HL-60 (cell line): ENCODE measurements around the gene PPM1F.

Source experiments
- GABPA ChIP-seq: IDR thresholded peaks from 2 replicates; pipeline ENCODE4 v1.6.1; 2012; ENCODE audit warnings: low read depth
- POLR2AphosphoS5 ChIP-seq: IDR thresholded peaks from 2 replicates; pipeline ENCODE4 v1.6.1; 2012; ENCODE audit warnings: low read depth
- TF ChIP-seq, protein P1 (sequence below): IDR thresholded peaks from one replicate; pipeline ENCODE4 v1.5.1; 2011; ENCODE audit warnings: low read length, control low read depth, inconsistent platforms; ENCODE audit not compliant: insufficient read depth

DNA sequence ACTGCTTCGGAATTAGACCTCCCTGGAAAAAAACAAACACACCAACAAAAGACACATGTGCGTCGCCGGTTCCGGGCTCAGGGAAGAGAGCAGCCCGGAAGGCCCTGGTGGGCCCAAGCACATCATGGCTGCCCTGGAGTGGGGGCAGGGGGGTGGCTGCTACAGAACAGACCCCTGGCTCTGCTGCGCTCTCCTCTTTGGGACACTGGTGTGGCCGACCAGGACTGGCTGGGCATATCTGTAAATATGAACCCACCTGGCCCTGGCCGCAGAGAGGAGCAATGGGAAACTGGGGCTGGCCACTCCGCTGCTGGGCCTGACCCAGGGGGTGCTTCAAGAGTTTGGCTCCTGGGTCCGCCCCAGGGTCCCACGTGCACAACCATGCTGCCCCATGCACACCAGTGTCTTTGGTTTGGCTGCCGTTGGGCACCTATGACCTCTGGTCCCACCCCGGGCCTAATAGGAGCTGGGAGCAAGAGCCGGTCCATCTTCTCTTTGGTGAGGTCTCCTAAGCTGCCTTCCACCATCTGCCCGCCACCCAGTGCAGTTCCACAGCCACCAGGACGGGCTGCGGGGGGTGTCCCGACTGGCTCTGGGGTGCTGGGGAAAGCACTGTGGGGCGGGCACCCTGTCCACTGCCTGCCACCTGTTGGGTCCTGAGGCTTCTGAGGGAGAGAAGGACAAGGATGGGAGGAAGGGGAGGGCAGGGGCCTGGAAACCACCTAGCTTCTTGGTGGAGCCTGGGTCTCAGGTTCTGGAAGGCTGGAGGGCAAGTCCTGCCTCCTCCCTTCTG is 30.1 kb downstream of the PPM1F start:
- TF ChIP-seq POLR2AphosphoS5 (no peak), GABPA (no peak)
- TF ChIP-seq, protein P1, sequence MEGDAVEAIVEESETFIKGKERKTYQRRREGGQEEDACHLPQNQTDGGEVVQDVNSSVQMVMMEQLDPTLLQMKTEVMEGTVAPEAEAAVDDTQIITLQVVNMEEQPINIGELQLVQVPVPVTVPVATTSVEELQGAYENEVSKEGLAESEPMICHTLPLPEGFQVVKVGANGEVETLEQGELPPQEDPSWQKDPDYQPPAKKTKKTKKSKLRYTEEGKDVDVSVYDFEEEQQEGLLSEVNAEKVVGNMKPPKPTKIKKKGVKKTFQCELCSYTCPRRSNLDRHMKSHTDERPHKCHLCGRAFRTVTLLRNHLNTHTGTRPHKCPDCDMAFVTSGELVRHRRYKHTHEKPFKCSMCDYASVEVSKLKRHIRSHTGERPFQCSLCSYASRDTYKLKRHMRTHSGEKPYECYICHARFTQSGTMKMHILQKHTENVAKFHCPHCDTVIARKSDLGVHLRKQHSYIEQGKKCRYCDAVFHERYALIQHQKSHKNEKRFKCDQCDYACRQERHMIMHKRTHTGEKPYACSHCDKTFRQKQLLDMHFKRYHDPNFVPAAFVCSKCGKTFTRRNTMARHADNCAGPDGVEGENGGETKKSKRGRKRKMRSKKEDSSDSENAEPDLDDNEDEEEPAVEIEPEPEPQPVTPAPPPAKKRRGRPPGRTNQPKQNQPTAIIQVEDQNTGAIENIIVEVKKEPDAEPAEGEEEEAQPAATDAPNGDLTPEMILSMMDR = no peak
